HepG2 (cell line): ENCODE results near the gene CAP2. TPM values are rescaled to one million over a fixed set of nuclear protein-coding genes. Genes with fewer than 3 reads are reported as not detected.

Source experiments
- DMAP1 ChIP-seq: IDR thresholded peaks from 2 replicates; pipeline ENCODE4 v1.6.1; 2016
- FOXM1 ChIP-seq: sonication (generic); formaldehyde crosslinking; IDR thresholded peaks from 2 replicates; pipeline ENCODE4 v1.5.0; 2020; ENCODE audit warnings: missing genetic modification reagents
- GATAD1 ChIP-seq: IDR thresholded peaks from 2 replicates; pipeline ENCODE4 v1.6.1; 2016; ENCODE audit warnings: missing genetic modification reagents, missing compliant biosample characterization
- HMG20B ChIP-seq: conservative IDR thresholded peaks from 2 replicates; pipeline ENCODE4 v1.6.1; 2016; ENCODE audit warnings: missing genetic modification reagents, missing compliant biosample characterization
- HNRNPH1 ChIP-seq: fragments of 200-400 bp; formaldehyde crosslinking; optimal IDR thresholded peaks from 2 replicates; pipeline ENCODE3; 2017; ENCODE audit warnings: mild to moderate bottlenecking, low read depth, low read length
- HOXA7 ChIP-seq: sonication (generic); formaldehyde crosslinking; IDR thresholded peaks from 2 replicates; pipeline ENCODE4 v1.8.1; 2022; ENCODE audit warnings: mild to moderate bottlenecking, missing genetic modification reagents, moderate library complexity
- MIER2 ChIP-seq: IDR thresholded peaks from 2 replicates; pipeline ENCODE4 v1.6.1; 2016; ENCODE audit warnings: missing biosample characterization, missing genetic modification reagents
- NFE2L2 ChIP-seq: fragments of 150-350 bp; IDR thresholded peaks from 2 replicates; pipeline ENCODE4 v1.6.1; 2014; ENCODE audit warnings: low read length
- NFIC ChIP-seq: IDR thresholded peaks from 2 replicates; pipeline ENCODE4 v1.6.1; 2012; ENCODE audit warnings: mild to moderate bottlenecking, low read length, inconsistent platforms
- NR2F2 ChIP-seq: IDR thresholded peaks from 2 replicates; pipeline ENCODE4 v1.6.1; 2012; ENCODE audit warnings: low read depth, inconsistent platforms, borderline replicate concordance
- PHB2 ChIP-seq: fragments of 450-650 bp; IDR thresholded peaks from 2 replicates; pipeline ENCODE4 v1.6.1; 2018; ENCODE audit not compliant: partially characterized antibody
- SALL1 ChIP-seq: sonication (generic); formaldehyde crosslinking; IDR thresholded peaks from 2 replicates; pipeline ENCODE4 v1.8.0; 2022; ENCODE audit warnings: mild to moderate bottlenecking, missing genetic modification reagents
- SMARCC2 ChIP-seq: fragments of 450-650 bp; IDR thresholded peaks from 2 replicates; pipeline ENCODE4 v1.6.1; 2017; ENCODE audit warnings: antibody characterized with exemption, mild to moderate bottlenecking
- SRY ChIP-seq: sonication (generic); formaldehyde crosslinking; IDR thresholded peaks from 2 replicates; pipeline ENCODE4 v1.8.0; 2022; ENCODE audit warnings: mild to moderate bottlenecking, missing genetic modification reagents
- ZBTB7B ChIP-seq: sonication (generic); formaldehyde crosslinking; IDR thresholded peaks from 2 replicates; pipeline ENCODE4 v1.4.0; 2020; ENCODE audit warnings: missing genetic modification reagents
- ZFP62 ChIP-seq: sonication (generic); formaldehyde crosslinking; IDR thresholded peaks from 2 replicates; pipeline ENCODE4 v1.4.0; 2020; ENCODE audit warnings: missing genetic modification reagents
- ZIK1 ChIP-seq: sonication (generic); formaldehyde crosslinking; IDR thresholded peaks from 2 replicates; pipeline ENCODE4 v1.5.0; 2020; ENCODE audit warnings: mild to moderate bottlenecking, low read depth, missing genetic modification reagents, borderline replicate concordance
- ZNF10 ChIP-seq: sonication (generic); formaldehyde crosslinking; IDR thresholded peaks from 2 replicates; pipeline ENCODE4 v1.4.0; 2020; ENCODE audit warnings: mild to moderate bottlenecking, low read depth, missing genetic modification reagents, borderline replicate concordance
- polyA plus RNA-seq, 8 experiments: library from polyadenylated mRNA; depleted of rRNA in 3 of 8; stranded (reverse) in 7 of 8; unstranded in 1 of 8; fragments of >200 nt; fragmentation: Illumina TruSeq in 4 of 8; extraction: Trizol in 4 of 8; gene quantifications; 2 replicates each; pipeline versions ENCODE4 v1.2.1 to v1.2.3, GENCODE V29; 2011 to 2016; ENCODE audit warnings: low read depth in 4 of 8, missing spikeins in 1 of 8, mixed read lengths in 1 of 8; ENCODE audit not compliant: insufficient read depth in 1 of 8
- total RNA-seq, 5 experiments: library from RNA; depleted of rRNA; stranded (reverse); fragments of >200 nt; fragmentation: Illumina TruSeq; extraction: Trizol; gene quantifications; 2 replicates each; pipeline ENCODE4 v1.2.3, GENCODE V29; 2016; ENCODE audit warnings: low read depth in 1 of 5
- TF ChIP-seq, protein P1 (sequence below): sonication (generic); formaldehyde crosslinking; IDR thresholded peaks from 2 replicates; pipeline ENCODE4 v1.4.0; 2020; ENCODE audit warnings: missing genetic modification reagents, mild to moderate bottlenecking, borderline replicate concordance
- TF ChIP-seq, protein P2 (sequence below), 2 experiments: sonication (generic) in 1 of 2; formaldehyde crosslinking in 1 of 2; IDR thresholded peaks; 2 replicates each; pipeline versions ENCODE4 v1.4.0 to v1.6.1; 2016 to 2020; ENCODE audit warnings: borderline replicate concordance in 1 of 2, low read depth in 1 of 2, mild to moderate bottlenecking in 1 of 2, missing genetic modification reagents in 1 of 2
- TF ChIP-seq, protein P3 (sequence below): sonication (generic); formaldehyde crosslinking; IDR thresholded peaks from 2 replicates; pipeline ENCODE4 v1.8.0; 2022; ENCODE audit warnings: mild to moderate bottlenecking, missing genetic modification reagents, moderate library complexity
- TF ChIP-seq, protein P4 (sequence below): sonication (generic); formaldehyde crosslinking; IDR thresholded peaks from 2 replicates; pipeline ENCODE4 v1.4.0; 2020; ENCODE audit warnings: missing genetic modification reagents, borderline replicate concordance

The CAP2 gene
- total and polyA plus RNA-seq, 2 of the 13 experiments (the other 11 are each of a cell fraction or from before 2014, with no cell fraction given), result 7.9 to 53.1 TPM

DNA sequence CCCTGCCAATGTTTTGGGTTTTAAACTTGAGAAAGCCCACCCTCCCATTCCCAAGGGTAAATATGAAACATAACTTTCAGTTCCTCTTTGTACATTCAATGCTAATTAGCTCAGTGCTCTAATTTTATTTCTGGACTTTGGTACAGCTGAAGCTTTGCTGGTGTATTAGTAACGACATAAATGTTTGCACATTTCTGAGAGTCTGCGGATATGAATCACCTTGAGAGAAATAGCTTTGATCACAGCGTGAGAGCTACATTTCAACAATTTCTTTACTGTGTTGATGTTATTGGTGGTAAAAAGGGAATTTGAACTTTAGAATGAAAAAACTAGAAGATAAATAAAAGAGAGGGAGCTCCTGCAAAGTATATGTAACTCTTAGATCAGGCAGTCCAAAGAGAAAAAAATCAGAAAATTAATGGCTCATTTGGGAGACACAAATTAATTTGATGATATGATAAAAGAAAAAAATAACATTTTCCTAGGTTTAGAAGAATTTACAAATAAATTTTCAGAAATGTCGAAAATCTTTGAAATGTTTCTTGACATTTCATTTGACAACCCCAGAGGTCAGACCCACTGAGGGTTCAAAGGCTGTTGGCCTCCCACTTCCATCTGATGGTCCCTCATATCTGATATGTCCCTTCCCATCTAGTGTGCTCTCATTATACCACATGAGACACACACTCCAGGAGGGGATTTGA is 38.5 kb upstream of the CAP2 start (continued):
- TF ChIP-seq, protein P1, sequence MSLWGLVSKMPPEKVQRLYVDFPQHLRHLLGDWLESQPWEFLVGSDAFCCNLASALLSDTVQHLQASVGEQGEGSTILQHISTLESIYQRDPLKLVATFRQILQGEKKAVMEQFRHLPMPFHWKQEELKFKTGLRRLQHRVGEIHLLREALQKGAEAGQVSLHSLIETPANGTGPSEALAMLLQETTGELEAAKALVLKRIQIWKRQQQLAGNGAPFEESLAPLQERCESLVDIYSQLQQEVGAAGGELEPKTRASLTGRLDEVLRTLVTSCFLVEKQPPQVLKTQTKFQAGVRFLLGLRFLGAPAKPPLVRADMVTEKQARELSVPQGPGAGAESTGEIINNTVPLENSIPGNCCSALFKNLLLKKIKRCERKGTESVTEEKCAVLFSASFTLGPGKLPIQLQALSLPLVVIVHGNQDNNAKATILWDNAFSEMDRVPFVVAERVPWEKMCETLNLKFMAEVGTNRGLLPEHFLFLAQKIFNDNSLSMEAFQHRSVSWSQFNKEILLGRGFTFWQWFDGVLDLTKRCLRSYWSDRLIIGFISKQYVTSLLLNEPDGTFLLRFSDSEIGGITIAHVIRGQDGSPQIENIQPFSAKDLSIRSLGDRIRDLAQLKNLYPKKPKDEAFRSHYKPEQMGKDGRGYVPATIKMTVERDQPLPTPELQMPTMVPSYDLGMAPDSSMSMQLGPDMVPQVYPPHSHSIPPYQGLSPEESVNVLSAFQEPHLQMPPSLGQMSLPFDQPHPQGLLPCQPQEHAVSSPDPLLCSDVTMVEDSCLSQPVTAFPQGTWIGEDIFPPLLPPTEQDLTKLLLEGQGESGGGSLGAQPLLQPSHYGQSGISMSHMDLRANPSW (CRISPR knock-in tag), result no peak
- TF ChIP-seq SMARCC2 (peak; percentile 77; the same call in 1 of the 2 replicates), HNRNPH1 (no peak), ZIK1 (no peak), ZNF10 (no peak), ZFP62 (CRISPR knock-in tag) (no peak), MIER2 (CRISPR knock-in tag) (no peak), ZBTB7B (peak; percentile 29; the same call in 1 of the 2 replicates), FOXM1 (CRISPR knock-in tag) (no peak), HOXA7 (no peak), NR2F2 (peak; percentile 38; the same call in 1 of the 2 replicates), SRY (no peak), SALL1 (CRISPR knock-in tag) (peak; percentile 9; the same call in 1 of the 2 replicates), PHB2 (no peak), GATAD1 (CRISPR knock-in tag) (no peak), DMAP1 (CRISPR knock-in tag) (peak; percentile 51; the same call in 1 of the 2 replicates), NFE2L2 (no peak), HMG20B (CRISPR knock-in tag) (no peak), NFIC (peak; percentile 95; the same call in 1 of the 2 replicates)
- TF ChIP-seq, protein P2, sequence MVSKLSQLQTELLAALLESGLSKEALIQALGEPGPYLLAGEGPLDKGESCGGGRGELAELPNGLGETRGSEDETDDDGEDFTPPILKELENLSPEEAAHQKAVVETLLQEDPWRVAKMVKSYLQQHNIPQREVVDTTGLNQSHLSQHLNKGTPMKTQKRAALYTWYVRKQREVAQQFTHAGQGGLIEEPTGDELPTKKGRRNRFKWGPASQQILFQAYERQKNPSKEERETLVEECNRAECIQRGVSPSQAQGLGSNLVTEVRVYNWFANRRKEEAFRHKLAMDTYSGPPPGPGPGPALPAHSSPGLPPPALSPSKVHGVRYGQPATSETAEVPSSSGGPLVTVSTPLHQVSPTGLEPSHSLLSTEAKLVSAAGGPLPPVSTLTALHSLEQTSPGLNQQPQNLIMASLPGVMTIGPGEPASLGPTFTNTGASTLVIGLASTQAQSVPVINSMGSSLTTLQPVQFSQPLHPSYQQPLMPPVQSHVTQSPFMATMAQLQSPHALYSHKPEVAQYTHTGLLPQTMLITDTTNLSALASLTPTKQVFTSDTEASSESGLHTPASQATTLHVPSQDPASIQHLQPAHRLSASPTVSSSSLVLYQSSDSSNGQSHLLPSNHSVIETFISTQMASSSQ (IDR thresholded peaks at IDR 0.05; ENCODE audit: low read depth), result 0 out of 2 replicates have a peak, but pooled peaks have one; percentile 18
- TF ChIP-seq, protein P2 (CRISPR knock-in tag; IDR thresholded peaks at IDR 0.05; ENCODE audit: borderline replicate concordance), result peak; percentile 54; the same call in 1 of the 2 replicates
- TF ChIP-seq, protein P3, sequence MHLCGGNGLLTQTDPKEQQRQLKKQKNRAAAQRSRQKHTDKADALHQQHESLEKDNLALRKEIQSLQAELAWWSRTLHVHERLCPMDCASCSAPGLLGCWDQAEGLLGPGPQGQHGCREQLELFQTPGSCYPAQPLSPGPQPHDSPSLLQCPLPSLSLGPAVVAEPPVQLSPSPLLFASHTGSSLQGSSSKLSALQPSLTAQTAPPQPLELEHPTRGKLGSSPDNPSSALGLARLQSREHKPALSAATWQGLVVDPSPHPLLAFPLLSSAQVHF (CRISPR knock-in tag), result no peak
- TF ChIP-seq, protein P4, sequence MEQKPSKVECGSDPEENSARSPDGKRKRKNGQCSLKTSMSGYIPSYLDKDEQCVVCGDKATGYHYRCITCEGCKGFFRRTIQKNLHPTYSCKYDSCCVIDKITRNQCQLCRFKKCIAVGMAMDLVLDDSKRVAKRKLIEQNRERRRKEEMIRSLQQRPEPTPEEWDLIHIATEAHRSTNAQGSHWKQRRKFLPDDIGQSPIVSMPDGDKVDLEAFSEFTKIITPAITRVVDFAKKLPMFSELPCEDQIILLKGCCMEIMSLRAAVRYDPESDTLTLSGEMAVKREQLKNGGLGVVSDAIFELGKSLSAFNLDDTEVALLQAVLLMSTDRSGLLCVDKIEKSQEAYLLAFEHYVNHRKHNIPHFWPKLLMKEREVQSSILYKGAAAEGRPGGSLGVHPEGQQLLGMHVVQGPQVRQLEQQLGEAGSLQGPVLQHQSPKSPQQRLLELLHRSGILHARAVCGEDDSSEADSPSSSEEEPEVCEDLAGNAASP (CRISPR knock-in tag), result peak; percentile 48; the same call in 1 of the 2 replicates
